BE2C (cell line): ENCODE data around the gene CAPN7.

Experiments used
- DNase-seq: peaks from one replicate; pipeline ENCODE4 v3.0.0-alpha.2; 2020
- H3K27me3 ChIP-seq: fragments of 250-450 bp; sonication (Bioruptor Pico); 2 replicates; pipeline ENCODE4 v1.5.1; 2020; ENCODE audit warnings: mild to moderate bottlenecking
- H3K36me3 ChIP-seq: fragments of 250-450 bp; sonication (Bioruptor Pico); 2 replicates; pipeline ENCODE4 v1.5.1; 2020; ENCODE audit warnings: mild to moderate bottlenecking
- H3K4me1 ChIP-seq: fragments of 250-450 bp; sonication (Bioruptor Pico); 2 replicates; pipeline ENCODE4 v1.5.1; 2020
- H3K4me3 ChIP-seq: 2 replicates; pipeline ENCODE4 v1.5.1; 2011; ENCODE audit warnings: low read depth, low read length
- H3K9me3 ChIP-seq: fragments of 250-450 bp; sonication (Bioruptor Pico); 2 replicates; pipeline ENCODE4 v1.5.1; 2020
- TF ChIP-seq, protein P1 (sequence below): IDR thresholded peaks from 2 replicates; pipeline ENCODE4 v1.5.1; 2012; ENCODE audit warnings: mild to moderate bottlenecking, low read depth, low read length

Gene CAPN7

GRCh38 chr3:15223685-15224572, 17.9 kb downstream of the CAPN7 start:
- H3K4me1 ChIP-seq = no peaks in the 10 kb centered on the region
- no peak for DNase-seq
- peaks cover 3% of the 10 kb centered on the region; the same call in 1 of the 2 replicates for H3K36me3 ChIP-seq

GRCh38 chr3:15228147-15228546, 22.1 kb downstream of the CAPN7 start:
- H3K4me3 ChIP-seq = no peak overlapping the region
- DNase-seq = no peak
- TF ChIP-seq, protein P1, sequence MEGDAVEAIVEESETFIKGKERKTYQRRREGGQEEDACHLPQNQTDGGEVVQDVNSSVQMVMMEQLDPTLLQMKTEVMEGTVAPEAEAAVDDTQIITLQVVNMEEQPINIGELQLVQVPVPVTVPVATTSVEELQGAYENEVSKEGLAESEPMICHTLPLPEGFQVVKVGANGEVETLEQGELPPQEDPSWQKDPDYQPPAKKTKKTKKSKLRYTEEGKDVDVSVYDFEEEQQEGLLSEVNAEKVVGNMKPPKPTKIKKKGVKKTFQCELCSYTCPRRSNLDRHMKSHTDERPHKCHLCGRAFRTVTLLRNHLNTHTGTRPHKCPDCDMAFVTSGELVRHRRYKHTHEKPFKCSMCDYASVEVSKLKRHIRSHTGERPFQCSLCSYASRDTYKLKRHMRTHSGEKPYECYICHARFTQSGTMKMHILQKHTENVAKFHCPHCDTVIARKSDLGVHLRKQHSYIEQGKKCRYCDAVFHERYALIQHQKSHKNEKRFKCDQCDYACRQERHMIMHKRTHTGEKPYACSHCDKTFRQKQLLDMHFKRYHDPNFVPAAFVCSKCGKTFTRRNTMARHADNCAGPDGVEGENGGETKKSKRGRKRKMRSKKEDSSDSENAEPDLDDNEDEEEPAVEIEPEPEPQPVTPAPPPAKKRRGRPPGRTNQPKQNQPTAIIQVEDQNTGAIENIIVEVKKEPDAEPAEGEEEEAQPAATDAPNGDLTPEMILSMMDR = no peak
- no peaks in the 10 kb centered on the region for H3K36me3 ChIP-seq
- no peaks in the 10 kb centered on the region for H3K4me1 ChIP-seq
- H3K27me3 ChIP-seq = no peaks in the 10 kb centered on the region
- no peaks in the 10 kb centered on the region for H3K9me3 ChIP-seq

More at GRCh38 chr3:15223685-15224572, 17.9 kb downstream of the CAPN7 start:
- no peaks in the 10 kb centered on the region for H3K9me3 ChIP-seq
- H3K4me3 ChIP-seq = no peak overlapping the region
- no peaks in the 10 kb centered on the region for H3K27me3 ChIP-seq
- TF ChIP-seq, protein P1 = no peak

GRCh38 chr3:15229262-15229661, 23.2 kb downstream of the CAPN7 start:
- Histone ChIP-seq H3K4me1 (no peaks in the 10 kb centered on the region), H3K4me3 (no peak overlapping the region), H3K27me3 (no peaks in the 10 kb centered on the region), H3K36me3 (no peaks in the 10 kb centered on the region), H3K9me3 (no peaks in the 10 kb centered on the region)
- no peak for DNase-seq
- TF ChIP-seq, protein P1 = no peak

DNA sequence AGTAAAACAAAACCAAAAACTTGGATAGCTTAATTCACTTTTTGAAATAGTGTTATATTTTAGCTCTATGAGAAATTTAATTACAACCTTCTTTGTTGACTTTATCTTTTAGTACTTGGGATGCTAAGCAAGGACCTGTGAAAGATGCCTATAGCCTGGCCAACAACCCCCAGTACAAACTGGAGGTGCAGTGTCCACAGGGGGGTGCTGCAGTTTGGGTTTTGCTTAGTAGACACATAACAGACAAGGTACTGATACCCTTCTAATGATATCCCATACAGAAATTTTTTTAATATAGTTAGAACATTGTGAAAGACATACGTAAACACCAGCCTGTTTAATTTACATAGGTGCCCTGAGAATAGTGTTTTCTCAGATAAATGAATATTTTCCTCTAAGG, 35.3 kb downstream of the CAPN7 start:
- H3K27me3 ChIP-seq = no peaks in the 10 kb centered on the region
- no peaks in the 10 kb centered on the region; the same call in 1 of the 2 replicates for H3K36me3 ChIP-seq
- H3K4me3 ChIP-seq = no peak overlapping the region
- no peaks in the 10 kb centered on the region for H3K4me1 ChIP-seq
- DNase-seq = peak; percentile 34
- TF ChIP-seq, protein P1 = peak; percentile 35; the same call in 1 of the 2 replicates
- no peaks in the 10 kb centered on the region for H3K9me3 ChIP-seq

- H3K36me3 ChIP-seq = no peaks in the 10 kb centered on the region; the same call in 1 of the 2 replicates
- DNase-seq = no peak
- H3K4me1 ChIP-seq = no peaks in the 10 kb centered on the region
- TF ChIP-seq, protein P1 = no peak
- no peaks in the 10 kb centered on the region for H3K27me3 ChIP-seq
- no peak overlapping the region for H3K4me3 ChIP-seq
- no peaks in the 10 kb centered on the region for H3K9me3 ChIP-seq
These were observed 37.9 kb downstream of the CAPN7 start for GRCh38 chr3:15243822-15244482.

- H3K9me3 ChIP-seq = no peaks in the 10 kb centered on the region
- no peaks in the 10 kb centered on the region for H3K4me1 ChIP-seq
- H3K4me3 ChIP-seq = no peak overlapping the region
- no peaks in the 10 kb centered on the region; the same call in 1 of the 2 replicates for H3K36me3 ChIP-seq
- no peak for DNase-seq
- TF ChIP-seq, protein P1 = no peak
- no peaks in the 10 kb centered on the region for H3K27me3 ChIP-seq
These were observed 40.1 kb downstream of the CAPN7 start for GRCh38 chr3:15246186-15246585.
